Amniotic epithelial cell (primary cell): ENCODE results near the gene USP10.

Source experiments
- DNase-seq: peaks from one replicate; pipeline ENCODE4 v3.0.0-alpha.2; 2010; ENCODE audit warnings: low read depth

Gene USP10

GRCh38 chr16:84751241-84751640 lies 51.4 kb downstream of the USP10 start:
- no peak for DNase-seq

- no peak for DNase-seq
Observed at GRCh38 chr16:84751947-84752346, 52.1 kb downstream of the USP10 start.

GRCh38 chr16:84752600-84752999 lies 52.8 kb downstream of the USP10 start:
- DNase-seq, result peak; percentile 47

- DNase-seq, result no peak
Observed at GRCh38 chr16:84753412-84754326, 53.9 kb downstream of the USP10 start.

GRCh38 chr16:84754353-84754856 lies 54.6 kb downstream of the USP10 start:
- peak; percentile 90 for DNase-seq

- DNase-seq, result no peak
Observed at GRCh38 chr16:84754956-84755672, 55.3 kb downstream of the USP10 start.

GRCh38 chr16:84756830-84757229 lies 57.0 kb downstream of the USP10 start:
- DNase-seq, result no peak

- no peak for DNase-seq
Observed at GRCh38 chr16:84758627-84759026, 58.8 kb downstream of the USP10 start.

- DNase-seq, result no peak
Observed at GRCh38 chr16:84759061-84759460, 59.3 kb downstream of the USP10 start.

GRCh38 chr16:84759906-84760305 lies 60.1 kb downstream of the USP10 start:
- no peak for DNase-seq

GRCh38 chr16:84761448-84762368 lies 61.9 kb downstream of the USP10 start:
- peak; percentile 50 for DNase-seq

GRCh38 chr16:84763164-84763563 lies 63.4 kb downstream of the USP10 start:
- DNase-seq, result no peak

GRCh38 chr16:84763629-84764028 lies 63.8 kb downstream of the USP10 start:
- no peak for DNase-seq

- peak; percentile 45 for DNase-seq
Observed at GRCh38 chr16:84764970-84765369, 65.2 kb downstream of the USP10 start.

- DNase-seq, result no peak
Observed at GRCh38 chr16:84765616-84766580, 66.1 kb downstream of the USP10 start.

GRCh38 chr16:84766978-84767773 lies 67.4 kb downstream of the USP10 start:
- DNase-seq, result no peak

GRCh38 chr16:84768061-84768807 lies 68.4 kb downstream of the USP10 start:
- DNase-seq, result no peak

GRCh38 chr16:84768808-84769197 lies 69.0 kb downstream of the USP10 start:
- no peak for DNase-seq

- DNase-seq, result no peak
Observed at GRCh38 chr16:84769416-84769815, 69.6 kb downstream of the USP10 start.
